NB4 (cell line): Measurements from ENCODE around the gene CALHM2.

ENCODE experiments used
- CTCF ChIP-seq: IDR thresholded peaks from one replicate; pipeline ENCODE4 v1.5.1; 2012; ENCODE audit warnings: low read depth, low read length
- POLR2A ChIP-seq: IDR thresholded peaks from 2 replicates; pipeline ENCODE4 v1.6.1; 2011; ENCODE audit warnings: mild to moderate bottlenecking; ENCODE audit not compliant: insufficient read length; ENCODE audit errors: extremely low read depth
- TF ChIP-seq, protein P1 (sequence below): IDR thresholded peaks from 2 replicates; pipeline ENCODE4 v1.6.1; 2011; ENCODE audit warnings: low read depth, low read length

GRCh38 chr10:103413564-103413963 lies 38.6 kb downstream of the CALHM2 start:
- TF ChIP-seq CTCF: no peak
- no peak for TF ChIP-seq POLR2A
- TF ChIP-seq, protein P1, sequence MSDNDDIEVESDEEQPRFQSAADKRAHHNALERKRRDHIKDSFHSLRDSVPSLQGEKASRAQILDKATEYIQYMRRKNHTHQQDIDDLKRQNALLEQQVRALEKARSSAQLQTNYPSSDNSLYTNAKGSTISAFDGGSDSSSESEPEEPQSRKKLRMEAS: no peak
